PC-9 (cell line): ENCODE measurements around the gene ZFAND6. TPM values are rescaled to one million over a fixed set of nuclear protein-coding genes. Genes with fewer than 3 reads are reported as not detected.
A peak's percentile ranks its signal among the peaks of the same experiment; 100 is the strongest.

Source experiments
- BruUV-seq: library from RNA; stranded (reverse); fragments of 400-500 nt; replicated peaks from 2 replicates; lab custom pipeline; 2021; lab: Mats Ljungman, UMichigan
- CTCF ChIA-PET: fragments of 300-600 bp; sonication (Branson Sonifier 250); formaldehyde crosslinking; loops from one replicate; lab custom pipeline; 2022; ENCODE audit warnings: antibody characterized with exemption; lab: Charles Lee
- POLR2A ChIA-PET: fragments of 300-600 bp; sonication (Branson Sonifier 250); formaldehyde crosslinking; loops from one replicate; lab custom pipeline; 2022; ENCODE audit warnings: antibody characterized with exemption; ENCODE audit not compliant: unreplicated experiment; lab: Charles Lee
- DNase-seq, 2 experiments: peaks; one replicate each; pipeline versions ENCODE4 v3.0.0 to v3.0.0-alpha.2; 2015 to 2022; ENCODE audit warnings: mixed read lengths in 1 of 2
- H2AFZ ChIP-seq: fragments of 200-600 bp; sonication (generic); 2 replicates; pipeline ENCODE4 v1.8.1; 2017; ENCODE audit warnings: antibody characterized with exemption
- H3F3A ChIP-seq: fragments of 200-600 bp; sonication (generic); 2 replicates; pipeline ENCODE4 v1.8.1; 2017; ENCODE audit warnings: antibody characterized with exemption, mild to moderate bottlenecking, low read depth; ENCODE audit not compliant: insufficient read depth
- H3K27ac ChIP-seq: fragments of 200-600 bp; sonication (generic); 2 replicates; pipeline ENCODE4 v1.6.1; 2016; ENCODE audit warnings: mixed run types
- H3K27me3 ChIP-seq: fragments of 200-600 bp; sonication (generic); 2 replicates; pipeline ENCODE4 v1.6.1; 2016; ENCODE audit warnings: low read depth, mixed run types; ENCODE audit not compliant: insufficient read depth
- H3K36me3 ChIP-seq: fragments of 200-600 bp; sonication (generic); 2 replicates; pipeline ENCODE4 v1.6.1; 2016; ENCODE audit warnings: low read depth, mixed run types
- H3K4me1 ChIP-seq: fragments of 200-600 bp; sonication (generic); replicated peaks from 2 replicates; pipeline ENCODE4 v1.6.1; 2016; ENCODE audit warnings: mixed run types; ENCODE audit not compliant: insufficient read depth
- H3K4me2 ChIP-seq: fragments of 200-600 bp; sonication (generic); 2 replicates; pipeline ENCODE4 v1.6.1; 2017; ENCODE audit warnings: mixed run types
- H3K4me3 ChIP-seq: fragments of 200-600 bp; sonication (generic); 2 replicates; pipeline ENCODE4 v1.6.1; 2016; ENCODE audit warnings: mixed run types
- H3K79me2 ChIP-seq: fragments of 200-600 bp; sonication (generic); 2 replicates; pipeline ENCODE4 v1.6.1; 2017; ENCODE audit warnings: low read depth, mixed run types
- H3K9me2 ChIP-seq: fragments of 200-600 bp; sonication (generic); 2 replicates; pipeline ENCODE4 v1.8.1; 2017; ENCODE audit warnings: mild to moderate bottlenecking; ENCODE audit not compliant: insufficient read depth
- H3K9me3 ChIP-seq: fragments of 200-600 bp; sonication (generic); 2 replicates; pipeline ENCODE4 v1.8.1; 2016; ENCODE audit warnings: low read depth; ENCODE audit not compliant: insufficient read depth
- H4K20me1 ChIP-seq: fragments of 200-600 bp; sonication (generic); 2 replicates; pipeline ENCODE4 v1.8.1; 2017; ENCODE audit not compliant: insufficient read depth
- CTCF ChIP-seq: fragments of 200-600 bp; sonication (generic); conservative IDR thresholded peaks from 2 replicates; pipeline ENCODE4 v1.6.1; 2017; ENCODE audit warnings: mixed run types, antibody characterized with exemption, mild to moderate bottlenecking, moderate library complexity
- EZH2 ChIP-seq: fragments of 200-600 bp; sonication (generic); IDR thresholded peaks from 2 replicates; pipeline ENCODE4 v1.8.0; 2017; ENCODE audit warnings: antibody characterized with exemption, low read depth
- intact Hi-C: fragments of 100-400 bp; cut with micrococcal nuclease; formaldehyde crosslinking; loops from one replicate; pipeline ENCODE4 v1.10.0; 2022; ENCODE audit not compliant: unreplicated experiment
- total RNA-seq: library from RNA; stranded (reverse); gene quantifications from 2 replicates; pipeline ENCODE4 v1.2.3, GENCODE V29; 2021

The ZFAND6 gene
- total RNA-seq, 1 experiment from 2014 or later: 68.3 TPM

- ChIA-PET CTCF (interaction anchor here (0.6 kb wide), 1 partner anchor 885 kb away, joined by 3 read pairs; no protein-coding TSS in a partner anchor), POLR2A (interaction anchor here (0.7 kb wide), 1 partner anchor 1156 kb away, joined by 4 read pairs; no protein-coding TSS in a partner anchor)
- Histone ChIP-seq H3K27me3 (no peaks in the 10 kb centered on the region), H3K9me2 (no peaks in the 10 kb centered on the region), H3F3A (peaks cover 35% of the 10 kb centered on the region), H3K79me2 (peaks cover 82% of the 10 kb centered on the region), H2AFZ (no peak overlapping the region), H3K4me3 (peak overlapping the region; percentile 33; the same call in 1 of the 2 replicates), H3K27ac (peak overlapping the region; percentile 83), H3K9me3 (no peaks in the 10 kb centered on the region), H3K36me3 (no peaks in the 10 kb centered on the region), H3K4me1 (peaks cover 34% of the 10 kb centered on the region), H3K4me2 (peak overlapping the region; percentile 54), H4K20me1 (peaks cover 23% of the 10 kb centered on the region)
- TF ChIP-seq EZH2: no peak
- intact Hi-C loops: no loop called here
- DNase-seq: peak in 1 of 2 experiments; percentile 88
- BruUV-seq: no TSS peak
These were observed 46.1 kb downstream of the ZFAND6 start for GRCh38 chr15:80105595-80105994.

- H3K27ac ChIP-seq: peak overlapping the region; percentile 83
- no peaks in the 10 kb centered on the region for H3K9me3 ChIP-seq
- H3K36me3 ChIP-seq: no peaks in the 10 kb centered on the region
- intact Hi-C loops: no loop called here
- H3K4me2 ChIP-seq: peak overlapping the region; percentile 54
- H3K9me2 ChIP-seq: no peaks in the 10 kb centered on the region
- peaks cover 35% of the 10 kb centered on the region for H3F3A ChIP-seq
- peaks cover 23% of the 10 kb centered on the region for H4K20me1 ChIP-seq
- BruUV-seq: no TSS peak
- H3K4me1 ChIP-seq: peaks cover 34% of the 10 kb centered on the region
- peak overlapping the region; percentile 15; the same call in 1 of the 2 replicates for H3K4me3 ChIP-seq
- CTCF ChIA-PET: no interaction called here
- TF ChIP-seq CTCF (no peak), EZH2 (no peak)
- peak in 1 of 2 experiments; percentile 91 for DNase-seq
- no peaks in the 10 kb centered on the region for H3K27me3 ChIP-seq
- POLR2A ChIA-PET: no interaction called here
- H2AFZ ChIP-seq: no peak overlapping the region
- peaks cover 82% of the 10 kb centered on the region for H3K79me2 ChIP-seq
These were observed 46.6 kb downstream of the ZFAND6 start for GRCh38 chr15:80106051-80106450.

GRCh38 chr15:80107204-80107603, 47.7 kb downstream of the ZFAND6 start:
- intact Hi-C loops: no loop called here
- no peak overlapping the region for H3K4me3 ChIP-seq
- H3K27me3 ChIP-seq: no peaks in the 10 kb centered on the region
- H3K9me3 ChIP-seq: no peaks in the 10 kb centered on the region
- no peak for DNase-seq
- 0 out of 2 replicates have a peak overlapping the region, but pooled peaks have one; percentile 83 for H3K27ac ChIP-seq
- TF ChIP-seq EZH2: no peak
- no peak for TF ChIP-seq CTCF
- no peaks in the 10 kb centered on the region for H3K9me2 ChIP-seq
- peaks cover 92% of the 10 kb centered on the region for H3K79me2 ChIP-seq
- CTCF ChIA-PET: no interaction called here
- no peak overlapping the region for H2AFZ ChIP-seq
- peaks cover 35% of the 10 kb centered on the region for H3F3A ChIP-seq
- peaks cover 28% of the 10 kb centered on the region for H4K20me1 ChIP-seq
- POLR2A ChIA-PET: no interaction called here
- H3K4me2 ChIP-seq: no peak overlapping the region
- H3K36me3 ChIP-seq: no peaks in the 10 kb centered on the region
- peaks cover 39% of the 10 kb centered on the region for H3K4me1 ChIP-seq
- BruUV-seq: no TSS peak

GRCh38 chr15:80107774-80108173, 48.3 kb downstream of the ZFAND6 start:
- Histone ChIP-seq H3K4me2 (no peak overlapping the region), H3K9me2 (no peaks in the 10 kb centered on the region), H4K20me1 (peaks cover 29% of the 10 kb centered on the region), H3K4me1 (peaks cover 39% of the 10 kb centered on the region), H3K36me3 (no peaks in the 10 kb centered on the region), H3K27me3 (no peaks in the 10 kb centered on the region), H3K27ac (no peak overlapping the region), H3F3A (peaks cover 35% of the 10 kb centered on the region), H3K4me3 (no peak overlapping the region), H3K79me2 (peaks cover 92% of the 10 kb centered on the region), H3K9me3 (no peaks in the 10 kb centered on the region), H2AFZ (no peak overlapping the region)
- BruUV-seq: no TSS peak
- DNase-seq: no peak
- intact Hi-C loops: no loop called here
- CTCF ChIA-PET: no interaction called here
- POLR2A ChIA-PET: no interaction called here
- TF ChIP-seq EZH2: no peak
- no peak for TF ChIP-seq CTCF
